Urinary bladder (tissue), 4 donors: Measurements from ENCODE around the gene ELN. TPM values are rescaled to one million over a fixed set of nuclear protein-coding genes. Genes with fewer than 3 reads are reported as not detected.
"Not testable (repeated sequence)": the region's sequence is repeated elsewhere in the genome, so short reads cannot be mapped to it uniquely, and the experiment has no call there.

ENCODE experiments used
- DNase-seq: peaks from one replicate; pipeline ENCODE4 v3.0.0-alpha.2; 2015; ENCODE audit errors: extremely low spot score
- H3K27ac ChIP-seq: one replicate; pipeline ENCODE4 v1.5.1; 2013; ENCODE audit warnings: low read depth, mild to moderate bottlenecking, moderate library complexity
- H3K36me3 ChIP-seq: one replicate; pipeline ENCODE4 v1.6.1; 2013; ENCODE audit warnings: mild to moderate bottlenecking, moderate library complexity; ENCODE audit not compliant: insufficient read depth
- H3K4me1 ChIP-seq: one replicate; pipeline ENCODE4 v1.6.1; 2013; ENCODE audit warnings: mild to moderate bottlenecking, moderate library complexity; ENCODE audit not compliant: insufficient read depth
- H3K4me3 ChIP-seq: one replicate; pipeline ENCODE4 v1.5.1; 2013; ENCODE audit warnings: low read depth, low read length
- WGBS: extraction: QIAGEN DNeasy Blood & Tissue Kit; methylation state at CpG from one replicate; pipeline ENCODE4 v1.1.7; 2013; 5-methylcytosine and 5-hydroxymethylcytosine counted together
- polyA plus RNA-seq: library from polyadenylated mRNA; stranded (reverse); fragments of 200-250 nt; gene quantifications from one replicate; pipeline ENCODE4 v1.2.3, GENCODE V29; 2013
- total RNA-seq: library from RNA; depleted of rRNA; stranded (reverse); fragments of >200 nt; gene quantifications from one replicate; pipeline ENCODE4 v1.2.3, GENCODE V29; 2014
- donor health status: healthy with polysubstance abuse.
- donor health status: healthy.

The ELN gene
- total and polyA plus RNA-seq, 2 donors = 191 to 483 TPM

DNA sequence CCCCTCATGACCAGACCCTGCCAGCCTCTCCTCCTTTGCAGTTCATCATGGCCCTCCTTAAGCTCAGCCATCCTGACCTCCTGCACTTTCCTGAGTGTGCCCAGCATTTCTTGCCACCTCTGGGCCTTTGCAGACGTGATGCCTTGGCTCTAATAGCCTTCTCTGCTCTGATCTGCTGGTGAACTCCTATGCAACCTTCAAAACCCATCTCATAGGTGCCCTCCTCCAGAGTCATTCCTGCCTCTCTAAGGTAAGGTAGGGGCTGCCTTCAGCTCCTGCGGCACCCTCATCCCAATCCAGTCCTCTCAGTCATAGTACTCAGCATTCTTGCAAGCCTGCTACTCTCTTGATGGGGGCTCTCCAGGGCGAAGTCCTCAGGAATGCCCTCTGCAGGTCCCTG is 19.3 kb upstream of the ELN start:
- no peak for DNase-seq
- WGBS = 96% methylated on average over 3 of the region's 3 CpGs
- H3K4me1 ChIP-seq = no peaks in the 10 kb centered on the region

GRCh38 chr7:74009719-74010118 is 18.3 kb upstream of the ELN start:
- 94% methylated on average over 14 of the region's 14 CpGs for WGBS
- Histone ChIP-seq H3K36me3 (no peaks in the 10 kb centered on the region), H3K27ac (no peak overlapping the region), H3K4me3 (no peak overlapping the region), H3K4me1 (no peaks in the 10 kb centered on the region)
- no peak for DNase-seq

More for the DNA sequence above, 19.3 kb upstream of the ELN start:
- Histone ChIP-seq H3K27ac (no peak overlapping the region), H3K4me3 (no peak overlapping the region), H3K36me3 (no peaks in the 10 kb centered on the region)

DNA sequence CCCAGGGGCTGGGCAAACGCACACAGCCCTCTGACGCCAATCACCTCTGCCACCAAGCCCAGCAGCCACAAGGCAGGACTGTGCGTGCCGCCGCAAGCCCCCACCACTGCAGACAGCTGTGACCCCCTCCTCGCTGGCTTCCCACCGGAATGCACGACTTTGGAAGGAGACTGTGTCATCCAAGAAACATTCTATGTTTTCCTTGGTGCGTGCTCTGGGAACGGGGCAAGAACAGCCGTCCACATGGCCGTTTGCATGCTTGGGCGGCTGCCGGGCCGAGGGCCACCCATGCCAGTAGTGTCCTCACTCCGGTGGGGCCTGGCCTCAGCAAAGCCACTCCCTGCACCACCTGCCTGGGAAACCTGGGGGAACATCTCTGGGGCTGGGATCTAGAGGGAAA is 17.6 kb upstream of the ELN start:
- no peak for DNase-seq
- H3K36me3 ChIP-seq = no peaks in the 10 kb centered on the region
- H3K4me3 ChIP-seq = no peak overlapping the region
- H3K27ac ChIP-seq = no peak overlapping the region
- 65% methylated on average over 16 of the region's 16 CpGs for WGBS
- H3K4me1 ChIP-seq = no peaks in the 10 kb centered on the region

DNA sequence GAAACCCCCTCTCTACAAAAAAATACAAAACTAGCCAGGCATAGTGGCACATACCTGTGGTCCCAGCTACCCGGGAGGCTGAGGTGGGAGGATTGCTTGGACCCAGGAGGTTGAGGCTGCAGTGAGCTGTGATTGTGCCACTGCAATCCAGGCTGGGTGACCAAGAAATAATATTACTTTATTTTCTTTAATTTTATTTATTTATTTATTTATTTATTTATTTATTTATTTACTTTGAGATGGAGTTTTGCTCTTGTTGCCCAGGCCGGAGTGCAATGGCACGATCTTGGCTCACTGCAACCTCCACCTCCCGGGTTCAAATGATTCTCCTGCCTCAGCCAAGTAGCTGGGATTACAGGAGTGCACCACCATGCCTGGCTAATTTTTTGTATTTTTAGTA is 16.6 kb upstream of the ELN start:
- DNase-seq, H3K4me3 ChIP-seq, H3K27ac ChIP-seq, H3K36me3 ChIP-seq, H3K4me1 ChIP-seq: not testable (repeated sequence)
- WGBS = 97% methylated on average over 4 of the region's 4 CpGs

- Histone ChIP-seq H3K4me3 (no peak overlapping the region), H3K36me3 (no peaks in the 10 kb centered on the region), H3K4me1 (no peaks in the 10 kb centered on the region), H3K27ac (no peak overlapping the region)
- 52% methylated on average over 13 of the region's 13 CpGs for WGBS
- no peak for DNase-seq
Measured at GRCh38 chr7:74012842-74013249, 15.1 kb upstream of the ELN start.

DNA sequence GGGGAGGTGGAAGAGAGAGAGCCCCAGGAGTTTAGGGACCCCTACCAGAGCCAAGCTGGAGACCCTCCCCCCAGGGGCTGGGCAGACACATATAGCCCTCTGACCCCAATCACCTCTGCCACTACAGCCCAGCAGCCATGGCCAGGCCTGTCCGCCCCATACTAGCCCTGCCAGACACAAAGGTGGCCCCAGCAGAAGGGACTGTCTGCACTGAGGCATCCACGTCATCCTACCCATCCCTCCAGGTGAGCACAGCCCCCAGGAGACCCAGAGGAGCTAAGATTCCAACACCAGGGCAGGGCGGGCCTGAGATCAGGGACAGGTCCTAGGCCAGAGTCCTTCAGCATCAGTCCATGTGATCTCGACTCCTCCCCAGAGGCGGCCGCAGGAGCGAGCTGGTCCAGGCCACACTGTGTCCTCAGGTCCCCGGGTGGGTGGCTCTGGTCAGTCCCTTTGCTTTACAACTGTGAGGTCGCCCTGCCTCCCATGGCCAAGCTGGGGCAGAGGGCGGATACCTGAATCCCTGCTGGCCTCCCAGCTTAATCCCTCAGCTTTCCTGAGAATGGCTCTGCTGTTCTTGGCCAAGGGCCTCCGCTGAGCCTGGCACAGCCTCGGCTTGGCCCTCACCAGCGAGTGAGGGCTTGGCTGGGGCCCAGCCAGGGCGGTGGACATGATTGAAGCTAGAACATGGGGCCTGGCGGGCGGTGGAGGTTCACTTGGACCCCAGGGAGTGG is 14.3 kb upstream of the ELN start:
- no peak for DNase-seq

GRCh38 chr7:74014931-74015330 is 13.0 kb upstream of the ELN start:
- H3K4me3 ChIP-seq = no peak overlapping the region
- WGBS = 90% methylated on average over 6 of the region's 6 CpGs
- no peak for DNase-seq
- no peaks in the 10 kb centered on the region for H3K4me1 ChIP-seq
- H3K36me3 ChIP-seq = no peaks in the 10 kb centered on the region
- H3K27ac ChIP-seq = no peak overlapping the region

More for the DNA sequence above, 14.3 kb upstream of the ELN start:
- WGBS = 72% methylated on average over 16 of the region's 16 CpGs
- Histone ChIP-seq H3K36me3 (no peaks in the 10 kb centered on the region), H3K4me1 (no peaks in the 10 kb centered on the region), H3K27ac (no peak overlapping the region), H3K4me3 (no peak overlapping the region)

- no peak for DNase-seq
- Histone ChIP-seq H3K36me3 (no peaks in the 10 kb centered on the region), H3K4me3 (no peak overlapping the region), H3K27ac (no peak overlapping the region), H3K4me1 (no peaks in the 10 kb centered on the region)
- 98% methylated on average over 4 of the region's 4 CpGs for WGBS
Measured at GRCh38 chr7:74015670-74016069, 12.3 kb upstream of the ELN start.

DNA sequence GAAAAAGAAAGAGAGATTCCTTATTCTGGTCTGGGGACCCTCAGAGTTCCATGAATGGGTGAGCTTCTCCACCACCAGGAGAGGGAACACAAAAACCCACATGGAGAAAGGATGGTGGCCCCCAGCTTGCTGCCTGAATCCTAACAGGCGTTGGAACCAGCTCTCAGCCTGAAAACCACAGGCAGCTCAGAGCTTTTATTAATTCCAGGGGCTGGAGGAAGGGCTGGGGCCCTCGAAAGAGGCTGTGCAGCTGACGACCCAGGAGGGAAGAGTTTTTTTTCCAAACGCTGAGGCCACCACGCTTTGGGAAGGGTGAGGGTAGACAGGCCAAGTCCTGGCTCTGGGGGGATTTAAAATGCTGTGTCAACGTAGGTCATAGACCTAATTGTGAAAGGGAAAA is 10.8 kb upstream of the ELN start:
- no peaks in the 10 kb centered on the region for H3K36me3 ChIP-seq
- no peak overlapping the region for H3K27ac ChIP-seq
- DNase-seq = no peak
- H3K4me1 ChIP-seq = no peaks in the 10 kb centered on the region
- H3K4me3 ChIP-seq = no peak overlapping the region
- WGBS = 53% methylated on average over 6 of the region's 6 CpGs

GRCh38 chr7:74018246-74018895 is 9.6 kb upstream of the ELN start:
- H3K4me1 ChIP-seq = no peaks in the 10 kb centered on the region
- H3K36me3 ChIP-seq = no peaks in the 10 kb centered on the region
- 61% methylated on average over 10 of the region's 10 CpGs for WGBS
- H3K27ac ChIP-seq = no peak overlapping the region
- DNase-seq = no peak
- no peak overlapping the region for H3K4me3 ChIP-seq

DNA sequence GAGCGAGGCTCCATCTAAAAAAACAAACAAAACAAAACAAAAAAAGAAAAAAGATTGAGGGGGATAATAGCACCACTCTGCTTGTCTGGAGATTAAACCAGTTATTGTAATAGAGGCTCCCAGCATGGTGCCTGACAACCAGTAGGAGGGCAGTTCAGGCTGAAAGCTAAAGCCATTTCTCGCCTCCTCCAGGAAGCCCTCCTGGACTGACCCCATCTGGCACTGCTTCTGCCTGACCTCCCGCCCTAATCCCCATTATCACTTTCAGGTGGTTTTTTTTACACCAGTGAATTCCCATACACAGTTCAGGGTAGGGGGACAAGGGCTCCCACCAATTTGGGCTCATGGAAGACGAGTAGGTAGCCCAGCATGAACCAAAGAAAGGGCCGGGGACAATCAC is 8.8 kb upstream of the ELN start:
- no peaks in the 10 kb centered on the region for H3K4me1 ChIP-seq
- no peaks in the 10 kb centered on the region for H3K36me3 ChIP-seq
- 90% methylated on average over 5 of the region's 5 CpGs for WGBS
- DNase-seq = no peak
- no peak overlapping the region for H3K27ac ChIP-seq
- H3K4me3 ChIP-seq = no peak overlapping the region

DNA sequence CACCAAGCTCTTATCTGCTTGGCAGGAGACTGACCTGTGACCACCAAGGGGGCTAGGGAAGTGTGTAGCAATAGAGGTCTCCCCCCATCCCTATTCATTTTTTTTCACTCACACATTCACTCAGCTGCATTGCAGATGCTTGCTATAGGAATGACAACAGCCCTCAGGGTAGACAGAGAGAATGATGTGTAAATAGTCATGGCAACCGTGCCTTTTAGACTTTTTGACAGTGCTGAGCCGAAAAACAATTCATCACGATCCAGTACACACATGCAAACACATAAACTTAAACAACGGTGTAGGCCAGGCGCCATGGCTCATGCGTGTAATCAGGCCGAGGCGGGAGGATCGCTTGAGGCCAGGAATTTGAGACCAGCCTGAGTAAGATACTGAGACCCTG is 7.6 kb upstream of the ELN start:
- Histone ChIP-seq H3K36me3 (no peaks in the 10 kb centered on the region), H3K4me3 (no peak overlapping the region), H3K4me1 (no peaks in the 10 kb centered on the region), H3K27ac (no peak overlapping the region)
- WGBS = 90% methylated on average over 9 of the region's 9 CpGs
- DNase-seq = no peak

DNA sequence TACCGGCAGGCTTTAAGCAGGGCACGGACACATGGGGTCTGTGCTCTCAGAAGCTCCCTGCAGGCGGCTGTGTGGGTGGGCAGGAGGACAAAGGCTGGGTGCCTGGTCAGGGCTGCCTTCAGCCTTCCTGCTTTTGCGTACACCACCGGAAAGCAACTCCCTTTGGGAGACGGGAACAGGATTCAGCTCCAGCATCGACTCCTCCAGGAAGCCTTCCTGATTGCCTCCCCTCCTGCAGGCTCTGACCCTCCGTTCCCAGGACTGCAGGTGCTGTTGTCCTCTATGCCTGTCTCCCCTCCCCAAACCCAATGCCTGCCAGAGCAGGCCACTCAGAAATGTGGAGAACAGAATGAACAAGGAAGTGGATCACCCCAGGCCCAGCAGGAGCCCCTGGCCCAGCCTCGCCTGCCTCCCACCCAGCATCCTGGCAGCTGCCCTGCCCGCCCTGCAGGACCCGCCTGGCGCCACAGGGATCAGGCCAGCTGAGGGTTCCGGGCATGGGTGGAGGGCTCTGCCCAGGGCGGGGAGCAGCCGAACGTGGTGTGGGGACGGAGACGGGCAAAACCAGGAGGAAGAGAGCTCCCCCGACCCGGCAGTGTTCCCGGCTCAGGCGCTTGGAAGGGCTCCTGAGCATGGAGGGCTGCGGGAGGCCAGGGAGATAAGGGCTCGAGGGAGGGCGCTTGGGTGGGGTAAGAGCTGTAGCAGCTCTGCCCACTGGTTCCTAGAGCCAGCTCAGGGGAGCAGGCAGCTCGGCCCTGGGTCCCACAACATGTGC is 6.2 kb upstream of the ELN start:
- H3K4me1 ChIP-seq = no peaks in the 10 kb centered on the region
- no peaks in the 10 kb centered on the region for H3K36me3 ChIP-seq
- no peak overlapping the region for H3K4me3 ChIP-seq
- 79% methylated on average over 26 of the region's 26 CpGs for WGBS
- H3K27ac ChIP-seq = no peak overlapping the region
- DNase-seq = no peak

- no peaks in the 10 kb centered on the region for H3K36me3 ChIP-seq
- 87% methylated on average over 7 of the region's 7 CpGs for WGBS
- H3K4me3 ChIP-seq = no peak overlapping the region
- no peaks in the 10 kb centered on the region for H3K4me1 ChIP-seq
- DNase-seq = no peak
- no peak overlapping the region for H3K27ac ChIP-seq
Measured at GRCh38 chr7:74022507-74022906, 5.5 kb upstream of the ELN start.
